UCSD-AML1 (cell line): ENCODE data around the gene OMP.

Experiments
- DNase-seq: peaks from one replicate; lab custom pipeline; 2025; ENCODE audit not compliant: unreplicated experiment; lab: John Stamatoyannopoulos, UW

Gene OMP

DNA sequence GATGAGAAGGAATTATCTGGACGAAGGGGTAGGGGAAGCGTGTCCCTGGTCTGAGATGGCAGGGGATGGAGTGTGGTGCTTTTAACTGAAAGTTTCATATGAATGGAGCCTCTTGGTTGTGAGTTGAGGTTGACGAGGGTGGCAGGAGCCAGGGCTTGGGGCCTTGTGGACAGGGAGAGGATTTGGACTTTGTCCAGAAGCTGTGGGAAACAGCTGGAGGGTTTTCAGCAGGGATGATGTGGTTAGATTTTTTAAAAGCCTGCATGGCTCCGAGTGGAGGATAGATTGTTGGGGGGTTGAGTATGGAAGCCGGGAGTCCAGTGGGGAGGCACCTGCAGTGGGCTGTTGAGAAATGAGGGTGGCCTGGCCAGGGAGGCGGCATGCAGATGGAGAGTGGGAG is 50.2 kb downstream of the OMP start:
- no peak for DNase-seq
